Measurements from ENCODE around the gene TBX18.

Gene TBX18

GRCh38 chr6:84763886-84764331 is 489 bp downstream of the TBX18 start:
- H3K79me2 ChIP-seq = no peaks in the 10 kb centered on the region
- no peak overlapping the region for H3K9ac ChIP-seq
- no peak overlapping the region for H2AFZ ChIP-seq
- no peak overlapping the region for H3K4me3 ChIP-seq (ENCODE audit: low read depth, low read length)
- no peaks in the 10 kb centered on the region for H3K4me1 ChIP-seq
- TF ChIP-seq, protein P1, sequence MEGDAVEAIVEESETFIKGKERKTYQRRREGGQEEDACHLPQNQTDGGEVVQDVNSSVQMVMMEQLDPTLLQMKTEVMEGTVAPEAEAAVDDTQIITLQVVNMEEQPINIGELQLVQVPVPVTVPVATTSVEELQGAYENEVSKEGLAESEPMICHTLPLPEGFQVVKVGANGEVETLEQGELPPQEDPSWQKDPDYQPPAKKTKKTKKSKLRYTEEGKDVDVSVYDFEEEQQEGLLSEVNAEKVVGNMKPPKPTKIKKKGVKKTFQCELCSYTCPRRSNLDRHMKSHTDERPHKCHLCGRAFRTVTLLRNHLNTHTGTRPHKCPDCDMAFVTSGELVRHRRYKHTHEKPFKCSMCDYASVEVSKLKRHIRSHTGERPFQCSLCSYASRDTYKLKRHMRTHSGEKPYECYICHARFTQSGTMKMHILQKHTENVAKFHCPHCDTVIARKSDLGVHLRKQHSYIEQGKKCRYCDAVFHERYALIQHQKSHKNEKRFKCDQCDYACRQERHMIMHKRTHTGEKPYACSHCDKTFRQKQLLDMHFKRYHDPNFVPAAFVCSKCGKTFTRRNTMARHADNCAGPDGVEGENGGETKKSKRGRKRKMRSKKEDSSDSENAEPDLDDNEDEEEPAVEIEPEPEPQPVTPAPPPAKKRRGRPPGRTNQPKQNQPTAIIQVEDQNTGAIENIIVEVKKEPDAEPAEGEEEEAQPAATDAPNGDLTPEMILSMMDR (IDR thresholded peaks at IDR 0.05) = no peak
- H3K4me2 ChIP-seq (ENCODE audit: low read length) = peak overlapping the region; percentile 17
- H3K9me3 ChIP-seq (ENCODE audit: control insufficient read depth, low read length) = no peaks in the 10 kb centered on the region
- peaks cover 19% of the 10 kb centered on the region for H3K27me3 ChIP-seq (ENCODE audit: control insufficient read depth, insufficient read depth, low read length)
- no peaks in the 10 kb centered on the region for H3K36me3 ChIP-seq (ENCODE audit: control insufficient read depth, insufficient read depth, low read length)
- no peak overlapping the region for H3K27ac ChIP-seq

DNA sequence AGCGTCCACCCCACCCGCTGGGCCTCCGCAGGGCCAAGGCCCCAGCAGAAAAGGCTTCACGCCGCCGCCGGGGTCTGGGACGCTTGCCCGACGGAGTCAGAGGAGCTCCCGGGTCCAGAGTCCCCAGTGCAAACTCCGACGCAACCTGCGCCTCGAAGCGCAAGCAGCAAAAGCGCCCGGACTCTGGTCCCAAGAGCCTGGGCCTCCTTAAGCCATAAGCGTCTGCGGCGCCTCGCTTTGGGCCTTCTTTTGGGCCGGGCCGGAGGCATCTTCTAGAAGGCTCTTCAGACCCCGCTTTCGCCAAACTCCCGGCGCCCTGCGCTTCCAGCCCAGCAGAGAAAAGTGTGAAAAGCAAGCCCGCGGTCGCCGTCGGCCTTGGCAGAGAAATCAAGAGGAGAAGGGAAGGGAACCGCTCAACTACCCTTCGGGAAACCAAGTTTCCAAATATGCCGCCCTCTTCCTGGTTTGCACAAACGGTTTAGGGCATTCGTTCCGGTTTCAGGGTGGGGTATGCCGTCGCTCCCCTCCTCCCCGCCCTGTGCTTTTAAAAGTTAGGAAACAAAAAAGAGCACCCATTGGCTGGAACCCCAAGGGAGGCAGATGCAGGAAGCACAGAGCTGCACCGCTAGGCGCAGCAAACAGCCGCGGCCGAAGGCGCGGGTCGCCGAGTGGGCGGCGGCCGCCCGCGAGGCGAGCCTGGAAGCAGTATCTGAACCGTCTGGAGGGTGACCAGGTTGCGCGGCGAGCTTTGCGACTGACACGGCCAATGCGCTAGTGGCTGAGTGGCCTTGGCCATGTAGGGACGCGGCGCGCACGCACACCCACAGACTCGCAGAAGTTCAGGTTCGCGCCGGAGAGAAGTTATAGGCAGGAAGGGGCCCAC is 1.2 kb downstream of the TBX18 start:
- peaks cover 19% of the 10 kb centered on the region for H3K27me3 ChIP-seq (ENCODE audit: control insufficient read depth, insufficient read depth, low read length)
- no peaks in the 10 kb centered on the region for H3K4me1 ChIP-seq
- no peak overlapping the region for H3K27ac ChIP-seq
- H3K4me2 ChIP-seq (ENCODE audit: low read length) = peak overlapping the region; percentile 17
- no peak overlapping the region for H2AFZ ChIP-seq
- no peaks in the 10 kb centered on the region for H3K9me3 ChIP-seq (ENCODE audit: control insufficient read depth, low read length)
- TF ChIP-seq, protein P1 (IDR thresholded peaks at IDR 0.05) = no peak
- H3K9ac ChIP-seq = no peak overlapping the region
- H3K79me2 ChIP-seq = no peaks in the 10 kb centered on the region
- H3K36me3 ChIP-seq (ENCODE audit: control insufficient read depth, insufficient read depth, low read length) = no peaks in the 10 kb centered on the region
- H3K4me3 ChIP-seq (ENCODE audit: low read depth, low read length) = no peak overlapping the region

DNA sequence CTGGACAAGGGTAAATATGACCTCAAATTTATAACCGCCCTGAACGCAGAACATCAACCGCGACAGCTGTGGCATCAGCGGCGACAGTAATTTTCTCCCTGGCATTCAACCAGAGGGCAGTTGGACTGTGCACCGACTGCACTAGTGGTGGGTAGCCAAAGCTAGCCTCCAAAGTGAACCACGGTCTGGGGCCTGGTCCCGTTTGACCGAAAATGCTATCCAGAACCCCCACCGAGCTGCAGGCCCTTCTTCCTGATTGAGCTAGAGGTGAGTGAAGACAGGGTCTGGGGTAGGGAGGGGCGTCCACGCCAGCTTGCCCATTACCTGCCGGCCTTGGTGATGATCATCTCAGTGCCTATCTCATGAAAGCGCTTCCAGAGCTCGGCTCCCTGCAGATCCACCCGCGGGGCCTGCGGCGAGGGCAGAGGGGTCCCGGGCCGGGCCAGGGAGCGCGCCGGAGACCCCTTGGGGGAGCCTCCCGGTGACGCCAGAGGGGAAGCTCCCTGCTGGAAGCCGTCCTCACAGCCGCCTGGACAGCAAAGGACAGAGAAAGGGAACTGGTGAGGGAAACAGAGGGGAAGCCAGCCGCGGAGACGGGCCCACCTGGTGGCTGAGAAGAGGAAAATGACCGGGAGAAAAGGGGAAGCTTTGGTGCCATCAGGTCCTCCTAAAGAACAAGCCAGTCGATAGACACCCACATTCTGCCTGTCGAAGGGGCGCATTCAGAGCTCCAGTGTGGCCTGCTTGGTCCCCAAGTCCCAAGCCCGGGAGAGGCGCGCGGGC is 2.0 kb downstream of the TBX18 start:
- Histone ChIP-seq H3K36me3 (ENCODE audit: control insufficient read depth, insufficient read depth, low read length) (no peaks in the 10 kb centered on the region), H3K27ac (no peak overlapping the region), H3K9me3 (ENCODE audit: control insufficient read depth, low read length) (no peaks in the 10 kb centered on the region), H3K4me1 (no peaks in the 10 kb centered on the region), H3K27me3 (ENCODE audit: control insufficient read depth, insufficient read depth, low read length) (peaks cover 19% of the 10 kb centered on the region), H3K4me3 (ENCODE audit: low read depth, low read length) (no peak overlapping the region), H3K4me2 (ENCODE audit: low read length) (no peak overlapping the region), H2AFZ (no peak overlapping the region), H3K79me2 (no peaks in the 10 kb centered on the region), H3K9ac (no peak overlapping the region)
- TF ChIP-seq, protein P1 (IDR thresholded peaks at IDR 0.05) = no peak

DNA sequence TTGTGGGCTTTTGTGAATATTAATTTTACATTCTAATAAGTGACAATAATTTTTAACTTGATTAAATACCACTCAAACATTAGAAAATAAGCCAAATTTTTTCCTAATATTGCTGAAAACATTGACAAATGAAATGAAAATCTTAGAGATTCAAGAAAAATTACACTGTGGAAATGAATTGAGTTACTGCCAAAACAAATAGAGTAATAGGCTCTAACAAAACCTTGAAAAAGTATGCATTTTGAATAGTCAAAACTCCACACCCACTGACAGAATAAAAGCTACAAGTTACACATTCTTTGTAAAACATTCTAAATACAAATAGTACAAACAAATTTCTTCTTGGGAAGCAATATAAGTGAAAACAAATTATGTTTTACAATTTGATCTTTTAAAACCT is 5.9 kb downstream of the TBX18 start:
- Histone ChIP-seq H3K79me2 (no peaks in the 10 kb centered on the region), H3K36me3 (ENCODE audit: control insufficient read depth, insufficient read depth, low read length) (no peaks in the 10 kb centered on the region), H3K9ac (no peak overlapping the region), H3K4me1 (no peaks in the 10 kb centered on the region), H3K9me3 (ENCODE audit: control insufficient read depth, low read length) (no peaks in the 10 kb centered on the region), H3K27me3 (ENCODE audit: control insufficient read depth, insufficient read depth, low read length) (peaks cover 7% of the 10 kb centered on the region), H3K4me3 (ENCODE audit: low read depth, low read length) (no peak overlapping the region), H3K4me2 (ENCODE audit: low read length) (no peak overlapping the region), H3K27ac (no peak overlapping the region), H2AFZ (no peak overlapping the region)
- TF ChIP-seq, protein P1 (IDR thresholded peaks at IDR 0.05) = no peak
